Measurements from ENCODE around the gene IFITM10.
"Not testable (repeated sequence)": the region's sequence is repeated elsewhere in the genome, so short reads cannot be mapped to it uniquely, and the experiment has no call there.

The IFITM10 gene

DNA sequence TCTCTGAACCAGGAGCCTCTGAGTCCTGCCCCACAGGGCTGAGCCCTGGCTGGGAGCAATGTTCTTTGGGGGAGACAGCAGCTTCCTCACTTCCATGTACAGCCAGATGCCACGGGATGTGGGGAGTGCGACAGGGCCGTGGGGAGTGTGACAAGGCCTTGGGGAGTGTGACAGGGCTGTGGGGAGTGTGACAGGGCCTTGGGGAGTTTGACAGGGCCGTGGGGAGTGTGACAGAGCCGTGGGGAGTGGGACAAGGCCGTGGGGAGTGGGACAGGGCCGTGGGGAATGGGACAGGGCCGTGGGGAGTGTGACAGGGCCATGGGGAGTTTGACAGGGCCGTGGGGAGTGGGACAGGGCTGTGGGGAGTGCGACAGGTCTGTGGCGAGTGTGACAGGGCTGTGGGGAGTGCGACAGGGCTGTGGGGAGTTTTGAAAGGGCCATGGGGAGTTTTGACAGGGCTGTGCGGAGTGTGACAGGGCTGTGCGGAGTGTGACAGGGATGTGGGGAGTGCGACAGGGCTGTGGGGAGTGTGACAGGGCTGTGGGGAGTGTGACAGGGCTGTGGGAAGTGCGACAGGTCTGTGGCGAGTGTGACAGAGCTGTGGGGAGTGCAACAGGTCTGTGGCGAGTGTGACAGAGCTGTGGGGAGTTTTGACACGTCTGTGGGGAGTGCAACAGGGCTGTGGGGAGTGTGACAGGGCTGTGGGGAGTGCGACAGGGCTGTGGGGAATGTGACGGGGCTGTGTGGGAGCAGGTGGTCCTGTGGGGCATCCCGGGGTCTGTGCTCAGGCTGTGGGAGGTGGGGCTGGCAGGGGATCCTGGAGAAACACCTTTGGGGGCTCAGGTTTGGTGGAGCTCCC, 60.0 kb downstream of the IFITM10 start:
- DNase-seq (ENCODE audit: insufficient read length, low spot score) (no peak), FAIRE-seq (no peak)
- TF ChIP-seq POLR2A (IDR thresholded peaks at IDR 0.05; ENCODE audit: low read depth, low read length) = no peak

DNA sequence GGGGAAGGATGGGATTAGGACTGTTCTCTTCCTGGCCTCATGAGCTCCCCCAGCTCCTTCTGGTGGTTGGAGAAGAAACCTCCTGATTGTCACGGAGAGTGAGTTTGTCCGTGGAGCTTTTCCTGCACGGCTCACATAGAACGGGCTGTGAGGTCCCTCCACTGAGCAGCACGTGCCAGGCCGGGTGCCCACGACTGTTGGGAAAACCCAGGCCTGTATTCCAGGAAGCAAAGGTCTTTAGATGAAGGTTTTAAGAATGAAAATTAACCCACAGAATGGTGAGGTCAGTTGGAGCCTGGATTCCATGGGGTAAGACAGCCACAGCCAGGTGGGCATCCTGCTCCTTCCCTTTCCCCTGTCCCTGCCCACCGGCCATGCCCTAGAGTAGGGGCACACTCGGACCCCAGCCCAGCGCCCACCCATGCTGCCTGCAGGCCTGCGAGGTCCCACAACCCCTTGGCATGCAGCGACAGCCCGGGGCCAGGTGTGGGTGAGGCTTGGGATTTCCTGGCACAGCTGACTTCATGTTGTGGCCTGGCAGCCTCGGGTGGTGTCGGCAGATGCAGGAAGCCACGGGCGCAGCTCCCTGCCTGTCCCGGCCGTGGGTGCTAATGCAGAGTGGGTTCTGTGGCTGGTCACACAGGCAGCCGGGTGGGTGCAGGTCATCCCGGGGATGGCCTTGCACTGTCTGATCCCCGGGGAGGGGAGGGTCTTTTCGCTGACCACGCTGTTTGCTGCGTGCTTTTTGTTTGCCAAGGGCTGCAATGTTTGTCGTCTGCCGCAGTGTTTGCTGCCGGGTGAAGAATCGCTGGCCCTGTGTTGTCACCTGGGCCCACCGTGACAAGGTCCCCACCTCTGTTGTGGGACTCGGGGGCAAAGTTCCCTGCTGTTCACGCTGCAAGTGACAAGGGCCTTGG, 60.9 kb downstream of the IFITM10 start:
- not testable (repeated sequence) for FAIRE-seq; DNase-seq (ENCODE audit: insufficient read length, low spot score)

DNA sequence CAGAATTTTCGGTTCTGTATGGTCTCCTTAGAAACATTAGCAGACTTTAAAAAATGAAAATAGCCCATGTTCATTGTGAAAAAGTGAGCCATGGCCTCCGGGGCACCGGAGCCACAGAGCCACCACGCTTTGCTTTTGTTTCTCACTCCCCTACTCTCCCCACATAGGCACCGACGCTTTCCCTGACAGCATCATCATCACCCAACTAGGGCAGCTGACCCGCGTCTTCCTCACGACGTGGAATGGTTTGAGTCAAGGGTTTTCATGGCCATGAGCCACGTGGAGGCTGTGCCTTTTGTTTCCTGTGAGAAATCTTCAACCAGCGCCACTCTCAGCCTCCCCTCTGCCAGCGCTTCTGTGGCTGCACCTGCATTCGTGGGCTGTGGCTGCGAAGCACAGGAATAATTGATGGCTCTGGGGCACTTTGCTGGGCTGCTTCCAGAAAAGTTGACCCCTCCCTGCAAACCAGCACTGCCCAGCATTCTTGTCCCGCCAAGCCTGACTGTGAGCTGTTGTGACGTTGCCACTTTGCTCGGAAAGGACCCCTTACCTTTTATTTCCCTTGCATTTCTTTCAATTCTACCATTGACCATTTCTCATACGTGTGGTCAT, 62.0 kb downstream of the IFITM10 start:
- DNase-seq (ENCODE audit: insufficient read length, low spot score); FAIRE-seq: not testable (repeated sequence)

DNA sequence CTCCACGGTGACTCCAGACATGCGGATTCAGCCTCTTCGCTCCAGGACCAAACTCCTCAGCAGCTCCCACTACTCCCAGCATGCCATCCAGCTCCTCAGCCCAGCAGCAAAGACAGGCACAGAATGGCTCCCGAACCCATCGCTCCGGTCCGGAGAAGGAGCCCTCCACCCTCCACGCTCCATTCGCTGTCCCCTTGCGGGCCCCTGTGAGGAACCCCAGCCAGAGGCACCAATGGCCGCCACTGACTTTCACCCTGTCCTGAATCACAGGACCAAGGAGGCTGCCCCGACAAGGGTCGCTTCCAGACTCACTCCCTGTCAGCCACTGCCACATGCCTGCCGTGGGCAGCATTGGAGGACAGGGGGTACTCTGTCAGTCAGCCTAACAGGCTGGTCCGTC, 64.2 kb downstream of the IFITM10 start:
- not testable (repeated sequence) for DNase-seq (ENCODE audit: insufficient read length, low spot score); FAIRE-seq

DNA sequence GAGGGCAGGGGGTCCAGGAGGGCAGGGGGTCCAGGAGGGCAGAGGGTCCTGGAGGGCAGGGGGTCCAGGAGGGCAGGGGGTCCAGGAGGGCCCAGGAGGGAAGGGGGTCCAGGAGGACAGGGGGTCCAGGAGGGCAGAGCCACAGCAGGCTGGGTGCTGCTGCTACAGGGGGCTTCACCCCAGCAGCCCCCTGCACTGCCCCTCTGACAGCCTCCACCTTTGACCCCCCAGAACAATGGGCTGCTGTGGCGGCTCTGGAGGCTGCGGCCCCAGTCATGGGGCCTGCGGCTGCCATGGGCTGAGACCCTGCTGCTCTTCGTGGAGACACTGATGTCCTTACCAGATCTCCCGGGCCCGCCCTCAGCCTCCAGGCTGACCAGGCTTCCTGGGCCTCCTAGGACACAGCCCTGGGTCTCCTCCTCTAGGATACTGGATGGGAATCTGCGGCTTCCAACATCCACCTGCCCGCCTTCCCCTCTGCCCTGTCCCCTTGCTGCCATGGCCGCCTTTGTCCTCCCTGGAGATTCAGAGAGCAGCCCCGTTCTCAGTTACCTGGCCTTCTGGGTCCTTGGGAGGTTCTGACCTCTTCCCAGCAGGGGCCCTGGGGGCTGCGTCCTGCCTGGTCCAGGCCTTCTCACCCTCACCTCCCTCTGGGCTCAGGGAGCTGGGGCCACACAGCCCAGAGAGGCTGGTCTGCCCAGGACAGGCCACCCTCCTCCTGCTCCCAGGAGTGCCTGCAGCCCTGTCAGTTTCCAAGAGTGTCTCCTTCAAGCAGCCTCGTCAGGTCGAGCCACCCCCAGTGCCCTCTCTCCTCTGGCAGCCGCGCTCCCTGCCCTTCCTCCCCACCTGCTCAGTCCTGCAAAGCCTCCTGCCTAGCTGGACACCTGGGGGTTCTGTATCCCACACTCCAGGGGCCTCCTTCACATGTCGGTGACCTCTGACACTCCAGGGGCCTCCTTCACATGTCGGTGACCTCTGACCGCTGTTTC, 65.2 kb downstream of the IFITM10 start:
- not testable (repeated sequence) for FAIRE-seq; DNase-seq (ENCODE audit: insufficient read length, low spot score)

DNA sequence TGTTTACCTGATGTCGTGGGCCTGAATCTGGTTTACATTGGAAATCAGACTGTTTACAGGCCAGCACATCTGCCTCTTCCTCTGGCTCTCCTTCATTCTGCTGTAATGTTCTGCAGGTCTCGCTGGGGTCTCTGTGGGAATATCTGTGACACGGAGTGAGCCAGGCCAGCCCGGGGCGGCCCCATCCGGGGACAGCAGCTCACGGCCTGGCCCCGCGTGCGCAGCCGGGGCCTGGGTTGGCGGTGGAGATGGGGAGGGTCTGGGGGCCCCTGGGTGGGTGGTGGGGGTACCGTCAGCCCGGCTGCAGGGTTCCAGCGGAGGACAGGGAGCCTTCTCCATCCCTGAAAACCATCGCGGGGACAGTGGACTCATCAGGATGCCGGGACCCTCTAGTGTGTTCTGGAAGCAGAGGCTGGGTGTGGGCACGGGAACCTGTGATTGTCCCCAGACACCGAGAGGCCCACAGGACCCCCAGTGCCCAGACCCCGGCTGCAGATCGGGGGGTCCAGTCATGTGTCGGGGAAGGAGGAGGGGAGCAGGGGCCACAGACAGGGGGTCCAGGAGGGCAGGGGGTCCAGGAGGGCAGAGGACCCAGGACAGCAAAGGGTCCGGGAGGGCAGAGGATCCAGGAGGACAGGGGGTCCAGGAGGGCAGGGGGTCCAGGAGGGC, 66.4 kb downstream of the IFITM10 start:
- DNase-seq (ENCODE audit: insufficient read length, low spot score); FAIRE-seq: not testable (repeated sequence)

DNA sequence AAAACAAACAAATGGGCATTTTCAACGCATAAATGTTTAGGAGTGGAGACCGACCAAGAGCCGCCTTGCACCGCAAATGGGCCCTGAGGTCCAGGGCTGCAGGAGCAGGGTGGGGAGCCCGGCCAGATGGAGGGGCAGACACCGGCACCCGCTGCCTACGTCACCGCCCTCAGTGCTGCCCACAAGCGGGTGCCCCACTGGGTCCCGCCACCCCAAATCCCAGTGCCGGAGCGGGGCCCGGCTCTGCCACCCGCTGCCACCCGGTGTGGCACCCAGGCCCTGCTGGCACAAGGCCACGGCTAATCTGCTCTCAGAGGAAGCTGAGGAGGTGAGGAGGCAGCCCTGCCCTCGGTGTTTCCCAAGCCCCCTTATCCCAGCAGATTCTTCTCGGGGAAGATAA, 67.2 kb downstream of the IFITM10 start:
- not testable (repeated sequence) for FAIRE-seq; DNase-seq (ENCODE audit: insufficient read length, low spot score)

Data from H54 (cell line).